H9 (cell line): ENCODE measurements around the gene CADPS. TPM values are rescaled to one million over a fixed set of nuclear protein-coding genes. Genes with fewer than 3 reads are reported as not detected.

Experiments used
- DNase-seq: peaks from one replicate; pipeline ENCODE4 v3.0.0-alpha.2; 2017
- H2AFZ ChIP-seq: one replicate; pipeline ENCODE4 v1.6.1; 2013; ENCODE audit warnings: mild to moderate bottlenecking, low read length, control low read depth, moderate library complexity
- H2AK5ac ChIP-seq: 2 replicates; pipeline ENCODE4 v1.6.1; 2013; ENCODE audit warnings: low read length, control low read depth, mixed read lengths; ENCODE audit not compliant: insufficient read length
- H2BK120ac ChIP-seq: one replicate; pipeline ENCODE4 v1.6.1; 2013; ENCODE audit warnings: low read depth, mild to moderate bottlenecking, low read length, control low read depth, inconsistent platforms; ENCODE audit not compliant: poor library complexity, severe bottlenecking
- H2BK12ac ChIP-seq: 2 replicates; pipeline ENCODE4 v1.6.1; 2013; ENCODE audit warnings: low read length, control low read depth, mixed read lengths, low read depth; ENCODE audit not compliant: insufficient read length
- H2BK15ac ChIP-seq: 2 replicates; pipeline ENCODE4 v1.6.1; 2013; ENCODE audit warnings: low read depth, low read length, control low read depth
- H2BK20ac ChIP-seq: one replicate; pipeline ENCODE4 v1.6.1; 2013; ENCODE audit warnings: low read depth, mild to moderate bottlenecking, low read length, control low read depth, inconsistent platforms; ENCODE audit not compliant: poor library complexity, severe bottlenecking
- H2BK5ac ChIP-seq: 2 replicates; pipeline ENCODE4 v1.6.1; 2013; ENCODE audit warnings: low read length, control low read depth, mixed read lengths; ENCODE audit not compliant: insufficient read length
- H3K14ac ChIP-seq: 2 replicates; pipeline ENCODE4 v1.6.1; 2013; ENCODE audit warnings: low read length, control low read depth; ENCODE audit not compliant: insufficient read depth
- H3K18ac ChIP-seq: 2 replicates; pipeline ENCODE4 v1.6.1; 2013; ENCODE audit warnings: low read depth, mild to moderate bottlenecking, mixed read lengths, low read length, control low read depth; ENCODE audit not compliant: insufficient read length
- H3K23ac ChIP-seq: 2 replicates; pipeline ENCODE4 v1.6.1; 2013; ENCODE audit warnings: low read length, control low read depth, mixed read lengths, low read depth; ENCODE audit not compliant: insufficient read length
- H3K23me2 ChIP-seq: 2 replicates; pipeline ENCODE4 v1.6.1; 2013; ENCODE audit warnings: low read depth, mild to moderate bottlenecking, mixed read lengths, low read length, control low read depth; ENCODE audit not compliant: insufficient read length, poor library complexity, severe bottlenecking
- H3K27ac ChIP-seq: 2 replicates; pipeline ENCODE4 v1.5.1; 2013; ENCODE audit warnings: low read length, control low read depth, mixed read lengths, low read depth; ENCODE audit not compliant: insufficient read length
- H3K27me3 ChIP-seq: 2 replicates; pipeline ENCODE4 v1.6.1; 2013; ENCODE audit warnings: low read length, control low read depth, inconsistent platforms; ENCODE audit not compliant: insufficient read depth
- H3K4ac ChIP-seq: 2 replicates; pipeline ENCODE4 v1.6.1; 2013; ENCODE audit warnings: low read depth, mild to moderate bottlenecking, control low read depth, inconsistent platforms, low read length, moderate library complexity
- H3K4me1 ChIP-seq: 2 replicates; pipeline ENCODE4 v1.6.1; 2013; ENCODE audit warnings: low read length, control low read depth, inconsistent platforms; ENCODE audit not compliant: insufficient read depth
- H3K4me2 ChIP-seq: 2 replicates; pipeline ENCODE4 v1.6.1; 2013; ENCODE audit warnings: low read length, control low read depth, mixed read lengths; ENCODE audit not compliant: insufficient read length, insufficient read depth
- H3K56ac ChIP-seq: 2 replicates; pipeline ENCODE4 v1.6.1; 2013; ENCODE audit warnings: low read depth, mild to moderate bottlenecking, mixed read lengths, low read length, control low read depth; ENCODE audit not compliant: insufficient read length
- H3K79me1 ChIP-seq: 2 replicates; pipeline ENCODE4 v1.6.1; 2013; ENCODE audit warnings: low read depth, mild to moderate bottlenecking, moderate library complexity, low read length, control low read depth, inconsistent platforms; ENCODE audit not compliant: insufficient read depth, poor library complexity, severe bottlenecking
- H3K79me2 ChIP-seq: 2 replicates; pipeline ENCODE4 v1.6.1; 2013; ENCODE audit warnings: low read length, control low read depth, inconsistent platforms; ENCODE audit not compliant: insufficient read depth
- H3K9ac ChIP-seq: 2 replicates; pipeline ENCODE4 v1.6.1; 2013; ENCODE audit warnings: low read length, control low read depth, mixed read lengths; ENCODE audit not compliant: insufficient read length; ENCODE audit errors: extremely low read depth
- H3K9me3 ChIP-seq: one replicate; pipeline ENCODE4 v1.6.1; 2013; ENCODE audit warnings: low read depth, low read length, inconsistent platforms; ENCODE audit not compliant: control insufficient read depth
- H3T11ph ChIP-seq: one replicate; pipeline ENCODE4 v1.6.1; 2013; ENCODE audit warnings: mild to moderate bottlenecking, low read length, control low read depth, inconsistent platforms
- H4K20me1 ChIP-seq: one replicate; pipeline ENCODE4 v1.6.1; 2013; ENCODE audit not compliant: control insufficient read depth, insufficient read length, insufficient read depth
- H4K5ac ChIP-seq: 2 replicates; pipeline ENCODE4 v1.6.1; 2013; ENCODE audit warnings: low read depth, mild to moderate bottlenecking, mixed read lengths, low read length, control low read depth; ENCODE audit not compliant: insufficient read length
- H4K8ac ChIP-seq: replicated peaks from 2 replicates; pipeline ENCODE4 v1.6.1; 2013; ENCODE audit warnings: low read length, control low read depth, mixed read lengths, low read depth; ENCODE audit not compliant: insufficient read length
- H4K91ac ChIP-seq: 2 replicates; pipeline ENCODE4 v1.6.1; 2013; ENCODE audit warnings: low read depth, mild to moderate bottlenecking, moderate library complexity, mixed read lengths, low read length, control low read depth; ENCODE audit not compliant: insufficient read length
- H3K27ac Mint-ChIP-seq, 3 experiments: 2 replicates in 2 of 3; 3 replicates in 1 of 3; pipeline ENCODE4 v1.8.0; 2020 to 2021; ENCODE audit warnings: mixed read lengths in 3 of 3, mild to moderate bottlenecking in 1 of 3, moderate library complexity in 1 of 3
- H3K27me3 Mint-ChIP-seq: 2 replicates; pipeline ENCODE4 v1.8.0; 2021; ENCODE audit warnings: low read depth, mild to moderate bottlenecking, moderate library complexity, mixed read lengths
- H3K36me3 Mint-ChIP-seq, 3 experiments: 2 replicates in 2 of 3; 3 replicates in 1 of 3; pipeline ENCODE4 v1.8.0; 2020 to 2021; ENCODE audit warnings: low read depth in 3 of 3, mixed read lengths in 3 of 3; ENCODE audit not compliant: insufficient read depth in 1 of 3
- H3K4me1 Mint-ChIP-seq, 2 experiments: 2 replicates each; pipeline ENCODE4 v1.8.0; 2020; ENCODE audit warnings: mixed read lengths in 2 of 2
- H3K4me3 Mint-ChIP-seq, 2 experiments: 2 replicates in 1 of 2; 3 replicates in 1 of 2; pipeline ENCODE4 v1.8.0; 2020 to 2021; ENCODE audit warnings: mild to moderate bottlenecking in 2 of 2, mixed read lengths in 2 of 2, moderate library complexity in 1 of 2
- H3K9me3 Mint-ChIP-seq, 2 experiments: 2 replicates in 1 of 2; 3 replicates in 1 of 2; pipeline ENCODE4 v1.8.0; 2020; ENCODE audit warnings: mild to moderate bottlenecking in 2 of 2, mixed read lengths in 2 of 2, moderate library complexity in 1 of 2
- WGBS: extraction: QIAGEN DNeasy Blood & Tissue Kit; methylation state at CpG from one replicate; pipeline ENCODE4 v1.1.7; 2013; ENCODE audit warnings: missing lambda C conversion rate, low lambda C conversion rate, mixed read lengths; ENCODE audit not compliant: insufficient read length; ENCODE audit errors: extremely low coverage; 5-methylcytosine and 5-hydroxymethylcytosine counted together
- total RNA-seq: library from RNA; stranded (reverse); gene quantifications from 2 replicates; pipeline ENCODE4 v1.2.1, GENCODE V29; 2021
- TF ChIP-seq, protein P1 (sequence below): fragments of 200-600 bp; sonication (generic); conservative IDR thresholded peaks from 3 replicates; pipeline ENCODE4 v1.8.0; 2021; ENCODE audit warnings: antibody characterized with exemption, mild to moderate bottlenecking

CADPS gene
- total RNA-seq, 1 experiment from 2014 or later, result 6.6 TPM

DNA sequence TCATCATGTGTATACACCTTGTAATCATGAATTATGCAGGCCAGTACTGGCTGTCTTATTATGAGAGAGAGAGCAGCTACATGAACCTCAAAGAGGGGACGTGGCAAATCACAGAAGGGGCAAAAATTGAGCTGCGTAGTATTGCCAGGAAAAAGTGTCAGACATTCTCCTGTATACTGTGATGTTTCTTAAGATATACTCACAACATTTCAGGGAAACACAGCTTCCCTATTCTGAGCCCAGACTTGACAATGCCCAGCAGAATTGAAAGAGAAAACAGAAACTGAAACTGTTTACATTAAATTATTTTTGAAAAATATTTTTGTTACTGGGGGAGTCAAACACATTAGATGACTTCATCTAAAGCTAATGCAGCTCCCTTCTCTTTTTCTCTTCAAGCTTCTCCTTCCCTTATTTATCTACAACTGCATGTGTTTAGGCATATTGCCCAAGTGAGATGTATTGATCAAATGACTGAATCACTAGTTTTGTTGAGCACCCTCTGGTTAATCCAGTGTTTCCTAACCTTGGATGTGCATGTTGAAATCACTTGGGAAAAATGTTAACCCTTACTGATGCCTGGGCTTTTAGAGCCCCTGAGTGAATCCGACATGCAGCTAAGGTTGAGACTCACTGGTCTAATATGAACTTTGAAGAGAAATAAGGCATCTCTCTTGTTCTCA lies 39.5 kb downstream of the CADPS start:
- Histone ChIP-seq H3K4ac (no peak overlapping the region), H3K23ac (no peak overlapping the region), H3K4me2 (no peak overlapping the region), H3K14ac (no peak overlapping the region), H2BK5ac (no peak overlapping the region), H3K56ac (no peak overlapping the region), H2BK120ac (no peak overlapping the region), H3K27me3 (no peaks in the 10 kb centered on the region), H2AFZ (no peak overlapping the region), H4K91ac (no peak overlapping the region), H4K8ac (no peak overlapping the region), H3K27ac (no peak overlapping the region), H3K4me1 (no peaks in the 10 kb centered on the region), H2BK15ac (no peak overlapping the region), H3K23me2 (no peaks in the 10 kb centered on the region), H2BK20ac (no peak overlapping the region), H3T11ph (no peak overlapping the region), H4K5ac (no peak overlapping the region), H2AK5ac (no peak overlapping the region), H3K79me1 (no peaks in the 10 kb centered on the region), H3K79me2 (no peaks in the 10 kb centered on the region), H2BK12ac (no peak overlapping the region), H3K9ac (no peak overlapping the region), H3K18ac (no peak overlapping the region), H4K20me1 (no peaks in the 10 kb centered on the region), H3K9me3 (no peaks in the 10 kb centered on the region)
- Mint-ChIP-seq H3K27ac (no peak overlapping the region), H3K27me3 (no peaks in the 10 kb centered on the region), H3K4me3 (no peak overlapping the region), H3K4me1 (no peaks in the 10 kb centered on the region), H3K36me3 (no peaks in the 10 kb centered on the region), H3K9me3 (no peaks in the 10 kb centered on the region)
- no peak for DNase-seq
- TF ChIP-seq, protein P1, sequence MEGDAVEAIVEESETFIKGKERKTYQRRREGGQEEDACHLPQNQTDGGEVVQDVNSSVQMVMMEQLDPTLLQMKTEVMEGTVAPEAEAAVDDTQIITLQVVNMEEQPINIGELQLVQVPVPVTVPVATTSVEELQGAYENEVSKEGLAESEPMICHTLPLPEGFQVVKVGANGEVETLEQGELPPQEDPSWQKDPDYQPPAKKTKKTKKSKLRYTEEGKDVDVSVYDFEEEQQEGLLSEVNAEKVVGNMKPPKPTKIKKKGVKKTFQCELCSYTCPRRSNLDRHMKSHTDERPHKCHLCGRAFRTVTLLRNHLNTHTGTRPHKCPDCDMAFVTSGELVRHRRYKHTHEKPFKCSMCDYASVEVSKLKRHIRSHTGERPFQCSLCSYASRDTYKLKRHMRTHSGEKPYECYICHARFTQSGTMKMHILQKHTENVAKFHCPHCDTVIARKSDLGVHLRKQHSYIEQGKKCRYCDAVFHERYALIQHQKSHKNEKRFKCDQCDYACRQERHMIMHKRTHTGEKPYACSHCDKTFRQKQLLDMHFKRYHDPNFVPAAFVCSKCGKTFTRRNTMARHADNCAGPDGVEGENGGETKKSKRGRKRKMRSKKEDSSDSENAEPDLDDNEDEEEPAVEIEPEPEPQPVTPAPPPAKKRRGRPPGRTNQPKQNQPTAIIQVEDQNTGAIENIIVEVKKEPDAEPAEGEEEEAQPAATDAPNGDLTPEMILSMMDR, result no peak
- no CpG with 5 or more reads among the region's 3 CpGs for WGBS
